A673 (cell line): Measurements from ENCODE around the gene SMAD9.

Source experiments
- CTCF ChIP-seq: fragments of 300-800, 200-600 bp; sonication (generic); conservative IDR thresholded peaks from 2 replicates; pipeline ENCODE4 v1.5.1; 2017; ENCODE audit warnings: low read depth, mild to moderate bottlenecking, antibody characterized with exemption, low read length, moderate library complexity, mixed read lengths
- EZH2 ChIP-seq: fragments of 200-600 bp; sonication (generic); IDR thresholded peaks from 2 replicates; pipeline ENCODE4 v1.6.1; 2017; ENCODE audit warnings: borderline replicate concordance, low read depth, mild to moderate bottlenecking, mixed read lengths, antibody characterized with exemption, low read length; ENCODE audit not compliant: poor library complexity, severe bottlenecking

- TF ChIP-seq CTCF (no peak), EZH2 (no peak)
Observed at GRCh38 chr13:36839281-36839680, 80.8 kb downstream of the SMAD9 start.
